Keratinocyte (primary cell): ENCODE results near the gene AIG1. TPM values are rescaled to one million over a fixed set of nuclear protein-coding genes. Genes with fewer than 3 reads are reported as not detected.

Experiments used
- DNase-seq: peaks from one replicate; pipeline ENCODE4 v3.0.0-alpha.2; 2011; ENCODE audit warnings: low read depth, missing footprints, low spot score
- FAIRE-seq: peaks from 2 replicates; lab custom pipeline; 2011; peaks lifted over from hg19 to GRCh38; lab: Jason Lieb, UNC
- H2AFZ ChIP-seq: 2 replicates; pipeline ENCODE4 v1.6.0; 2012; ENCODE audit warnings: low read length, control low read depth, inconsistent platforms; ENCODE audit not compliant: control insufficient read depth
- H3K27ac ChIP-seq: 2 replicates; pipeline ENCODE4 v1.5.1; 2011; ENCODE audit warnings: low read length; ENCODE audit not compliant: control insufficient read depth, insufficient read depth
- H3K27me3 ChIP-seq: 3 replicates; pipeline ENCODE4 v1.6.0; 2011; ENCODE audit warnings: low read length; ENCODE audit not compliant: control insufficient read depth, insufficient read depth; ENCODE audit errors: extremely low read depth
- H3K36me3 ChIP-seq, 2 experiments: 2 replicates in 1 of 2; 3 replicates in 1 of 2; pipeline ENCODE4 v1.5.1; 2011; ENCODE audit warnings: low read length in 2 of 2, mild to moderate bottlenecking in 1 of 2; ENCODE audit not compliant: control insufficient read depth in 2 of 2, insufficient read depth in 2 of 2; ENCODE audit errors: extremely low read depth in 1 of 2
- H3K4me1 ChIP-seq: 3 replicates; pipeline ENCODE4 v1.5.1; 2011; ENCODE audit warnings: low read length; ENCODE audit not compliant: control insufficient read depth, insufficient read depth; ENCODE audit errors: extremely low read depth
- H3K4me2 ChIP-seq: 3 replicates; pipeline ENCODE4 v1.6.0; 2011; ENCODE audit warnings: low read depth, low read length; ENCODE audit not compliant: control insufficient read depth, insufficient read depth; ENCODE audit errors: extremely low read depth
- H3K4me3 ChIP-seq, 3 experiments: fragments of 200-600 bp in 1 of 3; sonication (generic) in 1 of 3; 2 replicates in 2 of 3; 3 replicates in 1 of 3; pipeline ENCODE4 v1.5.1; 2011 to 2016; ENCODE audit warnings: low read length in 3 of 3, mild to moderate bottlenecking in 3 of 3, control low read depth in 2 of 3, inconsistent platforms in 1 of 3, low read depth in 1 of 3, mixed read lengths in 1 of 3, mixed run types in 1 of 3, moderate library complexity in 1 of 3; ENCODE audit not compliant: control insufficient read depth in 2 of 3, insufficient read depth in 2 of 3; ENCODE audit errors: extremely low read depth in 1 of 3
- H3K79me2 ChIP-seq: 2 replicates; pipeline ENCODE4 v1.6.0; 2012; ENCODE audit warnings: low read length; ENCODE audit not compliant: control insufficient read depth, insufficient read depth
- H3K9ac ChIP-seq: 3 replicates; pipeline ENCODE4 v1.6.0; 2011; ENCODE audit warnings: low read length; ENCODE audit not compliant: control insufficient read depth, insufficient read depth; ENCODE audit errors: extremely low read depth
- H3K9me1 ChIP-seq: 3 replicates; pipeline ENCODE4 v1.6.0; 2011; ENCODE audit warnings: low read length; ENCODE audit not compliant: control insufficient read depth, insufficient read depth; ENCODE audit errors: extremely low read depth
- H3K9me3 ChIP-seq: 2 replicates; pipeline ENCODE4 v1.5.1; 2012; ENCODE audit warnings: low read depth, low read length; ENCODE audit not compliant: control insufficient read depth
- H4K20me1 ChIP-seq: 3 replicates; pipeline ENCODE4 v1.6.0; 2011; ENCODE audit warnings: low read length; ENCODE audit not compliant: control insufficient read depth, insufficient read depth; ENCODE audit errors: extremely low read depth
- CTCF ChIP-seq, 3 experiments: IDR thresholded peaks in 1 of 3; conservative IDR thresholded peaks in 1 of 3; optimal IDR thresholded peaks in 1 of 3; 2 replicates in 2 of 3; 3 replicates in 1 of 3; pipeline versions ENCODE3 to v1.5.1; 2011; ENCODE audit warnings: low read length in 3 of 3, mild to moderate bottlenecking in 3 of 3, moderate library complexity in 2 of 3, control low read depth in 1 of 3, inconsistent platforms in 1 of 3; ENCODE audit not compliant: insufficient read depth in 2 of 3; ENCODE audit errors: extremely low read depth in 1 of 3
- EZH2 ChIP-seq: IDR thresholded peaks from one replicate; pipeline ENCODE4 v1.6.1; 2012; ENCODE audit warnings: inconsistent platforms, mild to moderate bottlenecking, low read length, moderate library complexity
- dilution Hi-C: fragments of 300-500 bp; cut with MboI; formaldehyde crosslinking; loops from one replicate; pipeline ENCODE4 v1.7.0; 2020; ENCODE audit warnings: low sequenced_read_pairs; ENCODE audit not compliant: extremely low pct_ligation_motif_present
- polyA plus RNA-seq, 5 experiments: library from polyadenylated mRNA; depleted of rRNA in 3 of 5; stranded (reverse) in 3 of 5; stranded (forward) in 1 of 5; unstranded in 1 of 5; fragments of >200 nt; gene quantifications; 1 replicate in 1 of 5; 2 replicates in 3 of 5; 3 replicates in 1 of 5; pipeline versions ENCODE4 v1.2.1 to v1.2.3, GENCODE V29; 2011 to 2012; ENCODE audit warnings: missing spikeins in 2 of 5, low read depth in 1 of 5, low replicate concordance in 1 of 5

The AIG1 gene
- polyA plus RNA-seq, 1 donor (not counting 4 experiments of a cell fraction or from before 2014, with no cell fraction given) = 77.1 TPM

- Histone ChIP-seq H3K4me1 (peaks cover 5% of the 10 kb centered on the region), H3K9me3 (no peaks in the 10 kb centered on the region), H2AFZ (no peak overlapping the region), H3K9me1 (no peaks in the 10 kb centered on the region), H3K27ac (no peak overlapping the region), H3K4me3 (no peak overlapping the region), H3K79me2 (no peaks in the 10 kb centered on the region), H3K36me3 (peaks cover 4 to 6% of the 10 kb centered on the region in 2 experiments), H3K9ac (no peak overlapping the region), H3K4me2 (no peak overlapping the region), H4K20me1 (no peaks in the 10 kb centered on the region), H3K27me3 (no peaks in the 10 kb centered on the region)
- TF ChIP-seq CTCF (optimal IDR thresholded peaks at IDR 0.05 in 1 of 3, IDR thresholded peaks at IDR 0.05 in 1 of 3, conservative IDR thresholded peaks at IDR 0.05 in 1 of 3; ENCODE audit: extremely low read depth in 1 of 3, insufficient read depth in 2 of 3, low read length in 3 of 3) (no peak), EZH2 (no peak)
- DNase-seq (no peak), FAIRE-seq (peak; percentile 13)
- dilution Hi-C loops = no loop called here
These were observed 123.0 kb downstream of the AIG1 start for GRCh38 chr6:143183666-143184065.

- H3K9ac ChIP-seq = no peak overlapping the region
- H2AFZ ChIP-seq = no peak overlapping the region
- no peak overlapping the region for H3K4me3 ChIP-seq
- DNase-seq = no peak
- peaks cover 0 to 4% of the 10 kb centered on the region in 2 experiments for H3K36me3 ChIP-seq
- H3K27ac ChIP-seq = no peak overlapping the region
- no peaks in the 10 kb centered on the region for H3K9me1 ChIP-seq
- TF ChIP-seq EZH2 = no peak
- TF ChIP-seq CTCF (optimal IDR thresholded peaks at IDR 0.05 in 1 of 3, IDR thresholded peaks at IDR 0.05 in 1 of 3, conservative IDR thresholded peaks at IDR 0.05 in 1 of 3; ENCODE audit: extremely low read depth in 1 of 3, insufficient read depth in 2 of 3, low read length in 3 of 3) = no peak
- H4K20me1 ChIP-seq = no peaks in the 10 kb centered on the region
- peaks cover 5% of the 10 kb centered on the region for H3K4me1 ChIP-seq
- H3K27me3 ChIP-seq = no peaks in the 10 kb centered on the region
- H3K4me2 ChIP-seq = no peak overlapping the region
- no peaks in the 10 kb centered on the region for H3K79me2 ChIP-seq
- dilution Hi-C loops = no loop called here
- no peak for FAIRE-seq
- no peaks in the 10 kb centered on the region for H3K9me3 ChIP-seq
These were observed 124.6 kb downstream of the AIG1 start for GRCh38 chr6:143185288-143185687.
